Endodermal cell (in vitro differentiated cells): ENCODE data around the gene LMTK2. TPM values are rescaled to one million over a fixed set of nuclear protein-coding genes. Genes with fewer than 3 reads are reported as not detected.
A peak's percentile ranks its signal among the peaks of the same experiment; 100 is the strongest.

Source experiments
- DNase-seq: peaks from one replicate; pipeline ENCODE4 v3.0.0-alpha.2; 2017
- H3K27ac ChIP-seq: 2 replicates; pipeline ENCODE4 v1.5.1; 2013; ENCODE audit warnings: mild to moderate bottlenecking, low read depth, low read length, moderate library complexity
- H3K27me3 ChIP-seq: 2 replicates; pipeline ENCODE4 v1.6.1; 2013; ENCODE audit warnings: mild to moderate bottlenecking, low read length, moderate library complexity; ENCODE audit not compliant: insufficient read depth, control insufficient read depth, poor library complexity, severe bottlenecking
- H3K36me3 ChIP-seq: 2 replicates; pipeline ENCODE4 v1.7.0; 2013; ENCODE audit warnings: mild to moderate bottlenecking, low read length, moderate library complexity; ENCODE audit not compliant: control insufficient read depth, insufficient read depth
- H3K4me1 ChIP-seq: one replicate; pipeline ENCODE4 v1.7.0; 2013; ENCODE audit warnings: low read length; ENCODE audit not compliant: control insufficient read depth, insufficient read depth
- H3K4me3 ChIP-seq: 2 replicates; pipeline ENCODE4 v1.5.1; 2013; ENCODE audit warnings: mild to moderate bottlenecking, low read length, moderate library complexity
- H3K9ac ChIP-seq: 2 replicates; pipeline ENCODE4 v1.6.1; 2013; ENCODE audit warnings: mild to moderate bottlenecking, low read length, moderate library complexity; ENCODE audit not compliant: poor library complexity, severe bottlenecking; ENCODE audit errors: extremely low read depth
- H3K9me3 ChIP-seq: 2 replicates; pipeline ENCODE4 v1.6.1; 2013; ENCODE audit warnings: mild to moderate bottlenecking, low read length, moderate library complexity; ENCODE audit not compliant: control insufficient read depth
- H3K27ac Mint-ChIP-seq: 2 replicates; pipeline ENCODE4 v1.8.0; 2020; ENCODE audit warnings: mixed read lengths
- H3K27me3 Mint-ChIP-seq: 2 replicates; pipeline ENCODE4 v1.8.0; 2021; ENCODE audit warnings: mild to moderate bottlenecking, mixed read lengths; ENCODE audit not compliant: insufficient read depth
- H3K36me3 Mint-ChIP-seq: 2 replicates; pipeline ENCODE4 v1.8.0; 2020; ENCODE audit warnings: low read depth, mixed read lengths
- H3K4me1 Mint-ChIP-seq: 2 replicates; pipeline ENCODE4 v1.8.0; 2020; ENCODE audit warnings: mixed read lengths
- H3K4me3 Mint-ChIP-seq: 2 replicates; pipeline ENCODE4 v1.8.0; 2020; ENCODE audit warnings: mild to moderate bottlenecking, moderate library complexity, mixed read lengths
- H3K9me3 Mint-ChIP-seq: 2 replicates; pipeline ENCODE4 v1.8.0; 2020; ENCODE audit warnings: mild to moderate bottlenecking, mixed read lengths
- WGBS, 2 experiments: methylation state at CpG; one replicate each; pipeline versions ENCODE4 v1.1.5 to v1.1.7; 2013; ENCODE audit warnings: missing lambda C conversion rate in 2 of 2, mixed read lengths in 1 of 2; ENCODE audit not compliant: insufficient coverage in 1 of 2, insufficient read length in 1 of 2; 5-methylcytosine and 5-hydroxymethylcytosine counted together
- total RNA-seq, 2 donors: library from RNA; stranded (reverse); fragmentation: NEBNext Ultra II Directional in 1 of 2; extraction: Animal tissue kit (Norgen Biotek cat#: 25700) in 1 of 2; gene quantifications; 2 replicates in 1 of 2; 3 replicates in 1 of 2; pipeline ENCODE4 v1.2.1, GENCODE V29; 2021
- TF ChIP-seq, protein P1 (sequence below): fragments of 200-600 bp; sonication (generic); conservative IDR thresholded peaks from 2 replicates; pipeline ENCODE4 v1.5.0; 2021; ENCODE audit warnings: antibody characterized with exemption, mild to moderate bottlenecking

Gene LMTK2
- total RNA-seq, 2 donors from 2014 or later = 23.5 to 25.6 TPM

- Histone ChIP-seq H3K27me3 (no peaks in the 10 kb centered on the region), H3K36me3 (no peaks in the 10 kb centered on the region), H3K4me1 (peaks cover 5% of the 10 kb centered on the region), H3K27ac (no peak overlapping the region), H3K4me3 (peak overlapping the region; percentile 87), H3K9ac (peak overlapping the region; percentile 39), H3K9me3 (no peaks in the 10 kb centered on the region)
- TF ChIP-seq, protein P1, sequence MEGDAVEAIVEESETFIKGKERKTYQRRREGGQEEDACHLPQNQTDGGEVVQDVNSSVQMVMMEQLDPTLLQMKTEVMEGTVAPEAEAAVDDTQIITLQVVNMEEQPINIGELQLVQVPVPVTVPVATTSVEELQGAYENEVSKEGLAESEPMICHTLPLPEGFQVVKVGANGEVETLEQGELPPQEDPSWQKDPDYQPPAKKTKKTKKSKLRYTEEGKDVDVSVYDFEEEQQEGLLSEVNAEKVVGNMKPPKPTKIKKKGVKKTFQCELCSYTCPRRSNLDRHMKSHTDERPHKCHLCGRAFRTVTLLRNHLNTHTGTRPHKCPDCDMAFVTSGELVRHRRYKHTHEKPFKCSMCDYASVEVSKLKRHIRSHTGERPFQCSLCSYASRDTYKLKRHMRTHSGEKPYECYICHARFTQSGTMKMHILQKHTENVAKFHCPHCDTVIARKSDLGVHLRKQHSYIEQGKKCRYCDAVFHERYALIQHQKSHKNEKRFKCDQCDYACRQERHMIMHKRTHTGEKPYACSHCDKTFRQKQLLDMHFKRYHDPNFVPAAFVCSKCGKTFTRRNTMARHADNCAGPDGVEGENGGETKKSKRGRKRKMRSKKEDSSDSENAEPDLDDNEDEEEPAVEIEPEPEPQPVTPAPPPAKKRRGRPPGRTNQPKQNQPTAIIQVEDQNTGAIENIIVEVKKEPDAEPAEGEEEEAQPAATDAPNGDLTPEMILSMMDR = no peak
- peaks cover 18% of the 10 kb centered on the region for H3K4me1 Mint-ChIP-seq
- no peaks in the 10 kb centered on the region for H3K9me3 Mint-ChIP-seq
- DNase-seq = no peak
- peak overlapping the region; percentile 90 for H3K4me3 Mint-ChIP-seq
- no peaks in the 10 kb centered on the region for H3K27me3 Mint-ChIP-seq
- peaks cover 11% of the 10 kb centered on the region for H3K36me3 Mint-ChIP-seq
- 60 to 100% methylated on average over 1 to 3 of the region's 3 CpGs for WGBS, 2 experiments
- peak overlapping the region; percentile 35 for H3K27ac Mint-ChIP-seq
Measured at GRCh38 chr7:98250789-98251188, 144.1 kb downstream of the LMTK2 start.

GRCh38 chr7:98251231-98251600 lies 144.6 kb downstream of the LMTK2 start:
- Mint-ChIP-seq H3K9me3 (no peaks in the 10 kb centered on the region), H3K4me1 (peaks cover 18% of the 10 kb centered on the region), H3K27me3 (no peaks in the 10 kb centered on the region), H3K36me3 (peaks cover 11% of the 10 kb centered on the region), H3K4me3 (peak overlapping the region; percentile 90), H3K27ac (peak overlapping the region; percentile 83)
- H3K4me3 ChIP-seq = peak overlapping the region; percentile 87
- H3K27ac ChIP-seq = no peak overlapping the region
- 15 to 20% methylated on average over 7 to 9 of the region's 9 CpGs for WGBS, 2 experiments
- no peak for DNase-seq
- TF ChIP-seq, protein P1 = no peak
- peak overlapping the region; percentile 39 for H3K9ac ChIP-seq
- H3K36me3 ChIP-seq = no peaks in the 10 kb centered on the region
- no peaks in the 10 kb centered on the region for H3K9me3 ChIP-seq
- H3K4me1 ChIP-seq = peaks cover 5% of the 10 kb centered on the region
- no peaks in the 10 kb centered on the region for H3K27me3 ChIP-seq

DNA sequence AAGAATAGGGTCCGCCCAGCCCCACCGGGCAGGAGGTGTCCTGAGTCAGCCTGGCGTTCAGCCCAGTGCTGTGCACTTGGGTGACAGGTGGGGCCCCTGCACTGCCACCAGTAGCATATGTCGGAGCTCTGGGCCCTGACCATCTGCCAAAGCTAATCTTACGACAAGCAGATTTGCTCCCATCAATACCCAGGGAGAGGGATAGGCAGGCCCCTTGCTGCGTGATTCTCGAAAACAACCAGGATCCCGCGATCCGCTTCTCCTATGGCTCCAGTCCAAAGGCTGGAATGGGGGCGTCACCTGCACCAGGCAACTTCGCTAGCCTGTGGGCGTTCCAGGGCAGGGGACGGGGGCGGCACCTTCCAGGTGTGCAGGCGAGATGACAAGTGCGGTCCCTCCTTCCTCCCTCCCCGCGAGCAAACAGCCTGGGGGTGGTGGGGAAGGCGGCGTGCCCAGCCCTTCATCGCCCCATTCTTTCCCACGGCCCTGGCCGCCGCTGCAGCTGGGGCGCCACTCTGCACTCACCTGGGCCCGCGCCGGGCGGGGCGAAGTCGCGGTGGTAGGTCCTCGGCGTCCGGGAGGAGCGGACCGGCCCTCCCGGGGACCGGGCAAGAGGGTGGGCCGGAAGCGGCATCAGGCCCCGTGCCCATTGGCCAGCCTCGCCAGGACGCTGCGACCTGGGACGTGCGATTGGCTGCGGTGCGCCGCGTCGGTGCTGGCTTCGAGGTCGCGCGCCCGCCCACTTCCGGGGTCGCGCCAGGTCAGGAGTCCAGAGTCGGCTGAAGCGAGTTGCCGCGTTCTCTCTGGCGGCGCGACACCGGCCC lies 145.2 kb downstream of the LMTK2 start, which contains the start of gene TECPR1:
Gene TECPR1 (minus strand): TSS at position 632 of the 824 bp plus-strand sequence. CDS start 6,086 bp downstream, outside the sequence.
- H3K36me3 ChIP-seq = no peaks in the 10 kb centered on the region
- no peaks in the 10 kb centered on the region for H3K27me3 ChIP-seq
- DNase-seq = peak; percentile 98
- H3K36me3 Mint-ChIP-seq = peaks cover 14% of the 10 kb centered on the region
- peak within 1 kb of the TSS; percentile 90 for H3K4me3 Mint-ChIP-seq
- H3K9ac ChIP-seq = peak within 1 kb of the TSS; percentile 39
- TF ChIP-seq, protein P1 = no peak
- WGBS, 2 experiments = 1% methylated on average over 19 to 69 of the region's 69 CpGs
- peak within 1 kb of the TSS; percentile 87 for H3K4me3 ChIP-seq
- H3K27ac ChIP-seq = peak within 1 kb of the TSS; percentile 13
- peaks cover 5% of the 10 kb centered on the region for H3K4me1 ChIP-seq
- H3K9me3 Mint-ChIP-seq = no peaks in the 10 kb centered on the region
- no peaks in the 10 kb centered on the region for H3K9me3 ChIP-seq
- no peaks in the 10 kb centered on the region for H3K27me3 Mint-ChIP-seq
- peaks cover 18% of the 10 kb centered on the region for H3K4me1 Mint-ChIP-seq
- H3K27ac Mint-ChIP-seq = peak within 1 kb of the TSS; percentile 83
